ENCODE results near the gene CACNA1S.

The CACNA1S gene

GRCh38 chr1:201139756-201140155 is 27.5 kb upstream of the CACNA1S start:
- no peak for DNase-seq

- no peak for DNase-seq
These were observed 27.1 kb upstream of the CACNA1S start for GRCh38 chr1:201139306-201139705.

GRCh38 chr1:201138311-201138840 is 26.1 kb upstream of the CACNA1S start:
- no peak for DNase-seq

- DNase-seq, result no peak
These were observed 25.5 kb upstream of the CACNA1S start for GRCh38 chr1:201137579-201138310.

GRCh38 chr1:201137024-201137392 is 24.8 kb upstream of the CACNA1S start:
- DNase-seq, result no peak

GRCh38 chr1:201136355-201137023 is 24.3 kb upstream of the CACNA1S start:
- no peak for DNase-seq

- DNase-seq, result no peak
These were observed 22.2 kb upstream of the CACNA1S start for GRCh38 chr1:201134405-201134804.

- no peak for DNase-seq
These were observed 19.2 kb upstream of the CACNA1S start for GRCh38 chr1:201131398-201131797.

GRCh38 chr1:201128962-201129361 is 16.7 kb upstream of the CACNA1S start:
- DNase-seq, result no peak

GRCh38 chr1:201128476-201128875 is 16.2 kb upstream of the CACNA1S start:
- DNase-seq, result no peak

- DNase-seq, result no peak
These were observed 15.7 kb upstream of the CACNA1S start for GRCh38 chr1:201127755-201128455.

GRCh38 chr1:201126832-201127754 is 14.9 kb upstream of the CACNA1S start, which contains the start of gene ASCL5:
ASCL5 (minus strand) TSS chr1:201127184; CDS start chr1:201115372, 11,812 bp downstream.
- no peak for DNase-seq

- DNase-seq, result no peak
These were observed 14.2 kb upstream of the CACNA1S start for GRCh38 chr1:201126463-201126831.

GRCh38 chr1:201125800-201126199 is 13.6 kb upstream of the CACNA1S start:
- DNase-seq, result no peak

- no peak for DNase-seq
These were observed 12.8 kb upstream of the CACNA1S start for GRCh38 chr1:201125019-201125418.

GRCh38 chr1:201123866-201124265 is 11.6 kb upstream of the CACNA1S start:
- DNase-seq, result no peak

- no peak for DNase-seq
These were observed 10.2 kb upstream of the CACNA1S start for GRCh38 chr1:201122321-201122957.

- DNase-seq, result peak; percentile 75
These were observed 7.3 kb upstream of the CACNA1S start for GRCh38 chr1:201119206-201120197.

GRCh38 chr1:201116091-201116490 is 3.9 kb upstream of the CACNA1S start:
- DNase-seq, result no peak

- DNase-seq, result no peak
These were observed 3.2 kb upstream of the CACNA1S start for GRCh38 chr1:201115390-201115937.
